Astrocyte of the spinal cord (primary cell): ENCODE data around the gene RAB5B.

Experiments
- DNase-seq: peaks from one replicate; pipeline ENCODE4 v3.0.0; 2011; ENCODE audit warnings: low read depth, low spot score
- H3K4me3 ChIP-seq: 2 replicates; pipeline ENCODE4 v1.5.1; 2011; ENCODE audit warnings: low read depth, mild to moderate bottlenecking, low read length, moderate library complexity
- CTCF ChIP-seq: IDR thresholded peaks from 2 replicates; pipeline ENCODE4 v1.5.1; 2012; ENCODE audit warnings: low read depth, mild to moderate bottlenecking, low read length, inconsistent platforms
- in situ Hi-C: cut with HindIII; loops from 2 replicates; pipeline ENCODE4 v1.10.0; 2017; ENCODE audit warnings: low sequenced_read_pairs

The RAB5B gene

GRCh38 chr12:56017181-56017580, 43.3 kb downstream of the RAB5B start:
- in situ Hi-C loops, result no loop called here
- no peak for DNase-seq
- no peak for TF ChIP-seq CTCF
- H3K4me3 ChIP-seq, result no peak overlapping the region

GRCh38 chr12:56018356-56018755, 44.5 kb downstream of the RAB5B start:
- in situ Hi-C loops, result no loop called here
- no peak for TF ChIP-seq CTCF
- DNase-seq, result no peak
- H3K4me3 ChIP-seq, result no peak overlapping the region

GRCh38 chr12:56020423-56021184, 46.7 kb downstream of the RAB5B start, which contains the start of gene IKZF4:
TSS of gene IKZF4 (plus strand) at chr12:56021043. CDS start at chr12:56021494, 451 bp downstream.
- no peak for TF ChIP-seq CTCF
- H3K4me3 ChIP-seq, result peak within 1 kb of the TSS; percentile 26
- in situ Hi-C loops, result no loop called here
- DNase-seq, result peak; percentile 21

DNA sequence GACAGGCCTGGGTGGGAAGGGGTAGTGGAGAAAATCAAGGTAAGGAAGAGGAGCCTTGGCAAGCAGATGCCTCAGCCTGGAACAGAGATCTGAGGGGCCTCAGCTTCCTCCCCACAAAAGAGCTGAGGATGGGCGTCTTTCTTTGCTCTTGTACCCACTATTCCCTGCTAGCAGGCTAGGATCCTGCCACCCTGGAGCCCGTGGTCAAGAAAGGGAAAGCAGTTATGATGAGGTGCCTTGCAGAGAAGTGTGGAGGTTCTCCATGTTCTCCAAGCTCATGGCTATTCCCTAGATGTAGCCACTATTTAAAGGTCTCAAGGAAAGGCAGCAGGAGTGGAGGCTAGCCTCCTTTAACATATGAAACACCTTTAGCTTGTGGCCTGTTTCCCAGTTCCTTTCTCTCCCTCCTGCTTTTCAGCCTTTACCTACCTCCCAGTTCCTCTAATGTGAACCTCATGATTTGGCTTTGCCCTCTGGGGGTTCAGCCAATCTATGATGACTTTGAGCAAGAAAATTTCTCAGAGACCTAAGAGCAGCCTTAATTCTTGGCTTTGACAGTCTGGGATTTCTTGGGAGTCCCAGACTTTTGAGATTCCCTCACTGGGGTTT, 48.1 kb downstream of the RAB5B start:
- in situ Hi-C loops, result no loop called here
- no peak for DNase-seq
- peak overlapping the region; percentile 26 for H3K4me3 ChIP-seq
- TF ChIP-seq CTCF, result no peak

- H3K4me3 ChIP-seq, result no peak overlapping the region
- no peak for TF ChIP-seq CTCF
- DNase-seq, result no peak
- in situ Hi-C loops, result no loop called here
Measured at GRCh38 chr12:56028511-56029165, 54.8 kb downstream of the RAB5B start.

GRCh38 chr12:56029166-56029519, 55.3 kb downstream of the RAB5B start:
- in situ Hi-C loops, result no loop called here
- peak; percentile 9 for DNase-seq
- H3K4me3 ChIP-seq, result no peak overlapping the region
- TF ChIP-seq CTCF, result no peak
